H1 (cell line): ENCODE results near the gene PJVK. TPM values are rescaled to one million over a fixed set of nuclear protein-coding genes. Genes with fewer than 3 reads are reported as not detected.

Experiments
- CTCF ChIA-PET: fragments of 300-600 bp; sonication (Branson Sonifier 250); formaldehyde crosslinking; loops from one replicate; lab custom pipeline; 2021; ENCODE audit not compliant: partially characterized antibody; lab: Charles Lee
- POLR2A ChIA-PET: fragments of 300-600 bp; sonication (Branson Sonifier 250); formaldehyde crosslinking; loops from one replicate; lab custom pipeline; 2021; ENCODE audit warnings: inconsistent platforms; ENCODE audit not compliant: partially characterized antibody; lab: Charles Lee
- DNase-seq, 2 experiments: peaks; one replicate each; pipeline versions ENCODE4 v3.0.0 to v3.0.0-alpha.2; 2010 to 2022; ENCODE audit warnings: low spot score in 2 of 2, low read depth in 1 of 2, mixed read lengths in 1 of 2
- FAIRE-seq: peaks from 2 replicates; lab custom pipeline; 2011; peaks lifted over from hg19 to GRCh38; lab: Jason Lieb, UNC
- H2AFZ ChIP-seq: 2 replicates; pipeline ENCODE4 v1.8.1; 2012; ENCODE audit warnings: low read length, inconsistent platforms
- H2AK5ac ChIP-seq: 2 replicates; pipeline ENCODE4 v1.6.1; 2013; ENCODE audit warnings: low read depth, low read length
- H2BK120ac ChIP-seq: replicated peaks from 2 replicates; pipeline ENCODE3; 2013; ENCODE audit warnings: low read depth, low read length, inconsistent platforms
- H2BK12ac ChIP-seq: 2 replicates; pipeline ENCODE4 v1.6.1; 2013; ENCODE audit warnings: low read depth, low read length
- H2BK15ac ChIP-seq: 2 replicates; pipeline ENCODE4 v1.6.1; 2013; ENCODE audit warnings: low read length
- H2BK20ac ChIP-seq: 2 replicates; pipeline ENCODE4 v1.6.1; 2013; ENCODE audit warnings: low read length
- H2BK5ac ChIP-seq: 2 replicates; pipeline ENCODE4 v1.6.1; 2013; ENCODE audit warnings: low read depth, low read length
- H3K14ac ChIP-seq: 2 replicates; pipeline ENCODE4 v1.6.1; 2013; ENCODE audit warnings: inconsistent platforms; ENCODE audit not compliant: insufficient read length
- H3K18ac ChIP-seq: 2 replicates; pipeline ENCODE4 v1.6.1; 2013; ENCODE audit warnings: low read length; ENCODE audit errors: extremely low read depth
- H3K23ac ChIP-seq: 2 replicates; pipeline ENCODE4 v1.6.1; 2013; ENCODE audit warnings: inconsistent platforms; ENCODE audit not compliant: insufficient read length
- H3K23me2 ChIP-seq: 2 replicates; pipeline ENCODE4 v1.6.1; 2013; ENCODE audit warnings: low read depth, low read length
- H3K27ac ChIP-seq: 2 replicates; pipeline ENCODE4 v1.6.1; 2011; ENCODE audit warnings: low read depth, low read length, inconsistent platforms
- H3K27me3 ChIP-seq, 4 experiments: replicated peaks in 1 of 4; 1 replicate in 1 of 4; 2 replicates in 3 of 4; pipeline versions ENCODE4 v1.6.1 to v1.8.1; 2011 to 2013; ENCODE audit warnings: low read length in 3 of 4, mild to moderate bottlenecking in 3 of 4, inconsistent platforms in 2 of 4, mixed read lengths in 2 of 4, moderate library complexity in 1 of 4; ENCODE audit not compliant: control insufficient read depth in 3 of 4, insufficient read depth in 3 of 4; ENCODE audit errors: extremely low read depth in 1 of 4
- H3K36me3 ChIP-seq, 4 experiments: 2 replicates each; pipeline versions ENCODE4 v1.6.1 to v1.8.1; 2011 to 2013; ENCODE audit warnings: mild to moderate bottlenecking in 4 of 4, low read length in 3 of 4, moderate library complexity in 2 of 4, control low read depth in 1 of 4, inconsistent platforms in 1 of 4; ENCODE audit not compliant: insufficient read depth in 4 of 4, control insufficient read depth in 2 of 4
- H3K4ac ChIP-seq: replicated peaks from 2 replicates; pipeline ENCODE3; 2013; ENCODE audit warnings: low read length, low read depth, mixed read lengths, inconsistent platforms; ENCODE audit not compliant: insufficient read length
- H3K4me1 ChIP-seq, 4 experiments: replicated peaks in 1 of 4; 1 replicate in 1 of 4; 2 replicates in 3 of 4; pipeline versions ENCODE4 v1.6.1 to v1.8.1; 2011 to 2013; ENCODE audit warnings: low read length in 3 of 4, inconsistent platforms in 2 of 4, mixed read lengths in 1 of 4; ENCODE audit not compliant: insufficient read depth in 4 of 4, control insufficient read depth in 3 of 4
- H3K4me2 ChIP-seq, 2 experiments: 2 replicates each; pipeline versions ENCODE4 v1.6.1 to v1.8.1; 2011 to 2013; ENCODE audit warnings: low read depth in 2 of 2, low read length in 2 of 2, control low read depth in 1 of 2, inconsistent platforms in 1 of 2, mild to moderate bottlenecking in 1 of 2; ENCODE audit not compliant: insufficient read depth in 1 of 2
- H3K4me3 ChIP-seq, 4 experiments: fragments of 200-600, 300-600 bp in 1 of 4; sonication (generic), shearing (Covaris generic), sonication (Bioruptor Twin) in 1 of 4; 2 replicates each; pipeline versions ENCODE4 v1.5.1 to v1.8.1; 2011 to 2016; ENCODE audit warnings: low read length in 4 of 4, low read depth in 3 of 4, control low read depth in 2 of 4, inconsistent platforms in 2 of 4, mild to moderate bottlenecking in 2 of 4, mixed read lengths in 1 of 4, moderate library complexity in 1 of 4; ENCODE audit not compliant: insufficient read depth in 2 of 4; ENCODE audit errors: extremely low read depth in 1 of 4
- H3K56ac ChIP-seq: replicated peaks from 2 replicates; pipeline ENCODE3; 2013; ENCODE audit warnings: low read depth, mild to moderate bottlenecking, mixed read lengths, low read length, inconsistent platforms; ENCODE audit not compliant: insufficient read length
- H3K79me1 ChIP-seq: 2 replicates; pipeline ENCODE4 v1.6.1; 2013; ENCODE audit warnings: low read depth, low read length, control low read depth
- H3K79me2 ChIP-seq, 2 experiments: 2 replicates each; pipeline versions ENCODE4 v1.6.1 to v1.8.1; 2012 to 2013; ENCODE audit warnings: low read length in 2 of 2, mild to moderate bottlenecking in 2 of 2, inconsistent platforms in 1 of 2; ENCODE audit not compliant: insufficient read depth in 2 of 2, control insufficient read depth in 1 of 2
- H3K9ac ChIP-seq, 4 experiments: replicated peaks in 1 of 4; 1 replicate in 1 of 4; 2 replicates in 3 of 4; pipeline versions ENCODE4 v1.6.1 to v1.8.1; 2011 to 2013; ENCODE audit warnings: low read depth in 3 of 4, low read length in 3 of 4, control low read depth in 2 of 4, mild to moderate bottlenecking in 2 of 4, moderate library complexity in 2 of 4, inconsistent platforms in 1 of 4; ENCODE audit errors: extremely low read depth in 1 of 4
- H3K9me3 ChIP-seq, 2 experiments: 2 replicates each; pipeline versions ENCODE4 v1.6.1 to v1.8.1; 2012 to 2013; ENCODE audit warnings: mild to moderate bottlenecking in 2 of 2, moderate library complexity in 2 of 2, control low read depth in 1 of 2, inconsistent platforms in 1 of 2, low read depth in 1 of 2, low read length in 1 of 2, mixed read lengths in 1 of 2; ENCODE audit not compliant: insufficient read depth in 2 of 2
- H4K20me1 ChIP-seq, 2 experiments: replicated peaks in 1 of 2; 2 replicates each; pipeline versions ENCODE3 to v1.8.1; 2011 to 2013; ENCODE audit warnings: inconsistent platforms in 2 of 2, low read length in 2 of 2, mild to moderate bottlenecking in 1 of 2; ENCODE audit not compliant: insufficient read depth in 2 of 2, control insufficient read depth in 1 of 2
- H4K5ac ChIP-seq: 2 replicates; pipeline ENCODE4 v1.6.1; 2013; ENCODE audit warnings: low read length, low read depth, mixed read lengths, inconsistent platforms; ENCODE audit not compliant: insufficient read length
- H4K8ac ChIP-seq: 2 replicates; pipeline ENCODE4 v1.8.0; 2013; ENCODE audit warnings: mild to moderate bottlenecking, moderate library complexity, low read length, inconsistent platforms; ENCODE audit not compliant: insufficient read depth; ENCODE audit errors: extremely low read depth
- H4K91ac ChIP-seq: replicated peaks from 2 replicates; pipeline ENCODE3; 2013; ENCODE audit warnings: low read length, mixed read lengths, inconsistent platforms; ENCODE audit not compliant: insufficient read length
- ATF2 ChIP-seq: IDR thresholded peaks from 2 replicates; pipeline ENCODE4 v1.6.1; 2012; ENCODE audit warnings: low read length, inconsistent platforms
- CTBP2 ChIP-seq: IDR thresholded peaks from 2 replicates; pipeline ENCODE4 v1.7.0; 2011; ENCODE audit warnings: borderline replicate concordance, mild to moderate bottlenecking, moderate library complexity, mixed read lengths, low read length; ENCODE audit not compliant: insufficient read depth, insufficient read length
- GTF2F1 ChIP-seq: IDR thresholded peaks from 2 replicates; pipeline ENCODE4 v1.6.1; 2012; ENCODE audit warnings: low read depth, low read length, improper control_type of control experiment, borderline replicate concordance
- KDM5A ChIP-seq: fragments of 200-600 bp; IDR thresholded peaks from 2 replicates; pipeline ENCODE4 v1.7.1; 2012; ENCODE audit warnings: mild to moderate bottlenecking, low read length, inconsistent platforms, mixed read lengths
- MAX ChIP-seq: IDR thresholded peaks from 2 replicates; pipeline ENCODE4 v1.6.1; 2012; ENCODE audit warnings: inconsistent platforms
- POU5F1 ChIP-seq: IDR thresholded peaks from 2 replicates; pipeline ENCODE4 v1.6.1; 2011; ENCODE audit warnings: low read depth, mild to moderate bottlenecking, low read length, moderate library complexity
- RFX5 ChIP-seq: IDR thresholded peaks from 2 replicates; pipeline ENCODE4 v1.6.1; 2011; ENCODE audit warnings: low read depth, low read length, improper control_type of control experiment, borderline replicate concordance
- RXRA ChIP-seq: IDR thresholded peaks from 2 replicates; pipeline ENCODE4 v1.6.1; 2011; ENCODE audit warnings: low read depth, mild to moderate bottlenecking, low read length, moderate library complexity; ENCODE audit not compliant: insufficient read depth
- SP1 ChIP-seq: IDR thresholded peaks from 2 replicates; pipeline ENCODE4 v1.6.1; 2011; ENCODE audit warnings: low read depth, low read length
- TAF1 ChIP-seq: IDR thresholded peaks from 2 replicates; pipeline ENCODE4 v1.6.1; 2011; ENCODE audit warnings: mild to moderate bottlenecking, low read depth, low read length
- TCF12 ChIP-seq: IDR thresholded peaks from 2 replicates; pipeline ENCODE4 v1.6.1; 2011; ENCODE audit warnings: low read depth, mild to moderate bottlenecking, low read length
- YY1 ChIP-seq: IDR thresholded peaks from 2 replicates; pipeline ENCODE4 v1.6.1; 2011; ENCODE audit warnings: low read depth, mild to moderate bottlenecking, low read length
- ZNF274 ChIP-seq: IDR thresholded peaks from 2 replicates; pipeline ENCODE4 v1.7.0; 2012; ENCODE audit warnings: low read length, borderline replicate concordance; ENCODE audit errors: extremely low read depth
- whole genome bisulfite sequencing, 2 experiments: shearing (Covaris generic) in 1 of 2; methylation state at CpG; one replicate each; pipeline versions ENCODE4 v1.1.6 to v1.1.7; 2013 to 2015; ENCODE audit warnings: low lambda C conversion rate in 2 of 2, mixed read lengths in 2 of 2, inconsistent platforms in 1 of 2, low coverage in 1 of 2, missing lambda C conversion rate in 1 of 2; ENCODE audit not compliant: insufficient replicate concordance in 2 of 2, insufficient coverage in 1 of 2, insufficient read length in 1 of 2; ENCODE audit errors: extremely low coverage in 1 of 2, missing lambda C conversion rate in 1 of 2; 5-methylcytosine and 5-hydroxymethylcytosine counted together
- polyA plus RNA-seq, 7 experiments: library from polyadenylated mRNA; depleted of rRNA in 3 of 7; stranded (reverse) in 5 of 7; unstranded in 2 of 7; fragments of >200 nt in 5 of 7; fragments of 200-250 nt in 2 of 7; gene quantifications; 1 replicate in 5 of 7; 2 replicates in 1 of 7; 4 replicates in 1 of 7; pipeline versions ENCODE4 v1.2.1 to v1.2.3, GENCODE V29; 2011 to 2013; ENCODE audit warnings: missing spikeins in 2 of 7, mixed read lengths in 2 of 7
- total RNA-seq: library from RNA; stranded (reverse); fragmentation: NEBNext Ultra II Directional; extraction: Animal tissue kit (Norgen Biotek cat#: 25700); gene quantifications from 2 replicates; pipeline ENCODE4 v1.2.1, GENCODE V29; 2021

PJVK gene
- total and polyA plus RNA-seq, 2 of the 8 experiments (the other 6 are each of a cell fraction or from before 2014, with no cell fraction given): 2.4 to 2.8 TPM

- CTCF ChIA-PET: interaction anchor here (0.6 to 1.5 kb wide), 2 partner anchors 12 to 101 kb away, joined by 3 to 4 read pairs; no protein-coding TSS in a partner anchor
- no peak for TF ChIP-seq TCF12
- no peak for TF ChIP-seq ZNF274
- no peak for TF ChIP-seq SP1
- TF ChIP-seq YY1: no peak
- no peak for TF ChIP-seq ATF2
- no peak for TF ChIP-seq POU5F1
- no peak for TF ChIP-seq RXRA
- no peak for TF ChIP-seq MAX
- TF ChIP-seq GTF2F1: no peak
- TF ChIP-seq KDM5A: no peak
- TF ChIP-seq TAF1: no peak
- no peak for TF ChIP-seq RFX5
- no peak for TF ChIP-seq CTBP2
Measured at GRCh38 chr2:178426388-178426787, 24.8 kb upstream of the PJVK start.

More at GRCh38 chr2:178426388-178426787, 24.8 kb upstream of the PJVK start:
- Histone ChIP-seq H3K4me1 (no peaks in the 10 kb centered on the region), H2AK5ac (no peak overlapping the region), H2BK15ac (no peak overlapping the region), H3K9ac (no peak overlapping the region), H2BK20ac (no peak overlapping the region), H2BK12ac (no peak overlapping the region), H3K56ac (no peak overlapping the region), H2BK120ac (no peak overlapping the region), H4K91ac (no peak overlapping the region), H3K79me1 (no peaks in the 10 kb centered on the region; the same call in 1 of the 2 replicates), H4K5ac (no peak overlapping the region), H2AFZ (no peak overlapping the region), H3K4me2 (no peak overlapping the region), H4K8ac (no peak overlapping the region), H2BK5ac (no peak overlapping the region), H3K9me3 (no peaks in the 10 kb centered on the region), H3K23ac (no peak overlapping the region), H4K20me1 (peaks cover 0 to 2% of the 10 kb centered on the region in 2 experiments), H3K4ac (no peak overlapping the region), H3K27ac (no peak overlapping the region), H3K79me2 (no peaks in the 10 kb centered on the region), H3K36me3 (peaks cover 0 to 31% (median 3%) of the 10 kb centered on the region in 4 experiments; a peak in 6 of 8 replicates), H3K18ac (no peak overlapping the region), H3K4me3 (no peak overlapping the region), H3K27me3 (no peaks in the 10 kb centered on the region), H3K14ac (no peak overlapping the region), H3K23me2 (no peaks in the 10 kb centered on the region)
- 89% methylated on average over 3 of the region's 3 CpGs; no CpG with 5 or more reads in 1 of the 2 experiments for WGBS, 2 experiments
- POLR2A ChIA-PET: interaction anchor here (0.8 kb wide), 1 partner anchor 320 kb away, joined by 3 read pairs; no protein-coding TSS in a partner anchor
- FAIRE-seq (no peak), DNase-seq (no peak)
